HG02981 (cell line): ENCODE results near the gene TNFAIP2.
"Not testable (repeated sequence)": the region's sequence is repeated elsewhere in the genome, so short reads cannot be mapped to it uniquely, and the experiment has no call there.

Experiments used
- ATAC-seq: cut with Tn5 transposase; IDR thresholded peaks from one replicate; pipeline ENCODE4 v1.9.1; 2021; ENCODE audit warnings: mild to moderate bottlenecking, moderate library complexity; ENCODE audit not compliant: unreplicated experiment

TNFAIP2 gene

DNA sequence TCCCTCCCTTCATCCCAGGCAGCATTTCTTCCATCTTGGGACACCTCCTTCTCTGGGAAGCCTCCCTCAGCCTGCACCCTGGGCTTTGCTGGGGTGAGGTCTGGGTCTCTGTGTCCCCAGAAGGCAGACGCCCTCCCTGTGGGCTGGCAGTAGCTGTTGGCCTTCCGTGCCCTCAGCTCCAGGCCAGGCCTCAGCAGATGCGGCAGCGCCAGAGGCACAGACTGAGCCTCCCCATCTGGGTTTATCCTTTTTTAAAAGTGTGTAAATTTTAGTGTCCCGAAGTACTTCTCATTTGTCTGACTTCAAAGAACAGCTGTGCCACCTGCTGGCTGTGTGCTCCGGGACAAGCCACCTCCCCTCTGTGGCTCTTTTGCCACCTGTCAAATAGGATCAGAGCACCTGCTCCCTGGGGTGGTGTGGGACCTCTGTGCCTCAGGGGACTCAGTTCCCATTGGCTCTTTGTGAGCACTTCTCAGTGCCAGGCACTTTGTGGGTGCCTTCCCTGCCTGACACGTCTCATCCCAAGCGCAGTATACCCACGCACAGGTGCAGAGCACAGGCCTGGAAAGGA lies 17.6 kb upstream of the TNFAIP2 start:
- ATAC-seq = no peak

DNA sequence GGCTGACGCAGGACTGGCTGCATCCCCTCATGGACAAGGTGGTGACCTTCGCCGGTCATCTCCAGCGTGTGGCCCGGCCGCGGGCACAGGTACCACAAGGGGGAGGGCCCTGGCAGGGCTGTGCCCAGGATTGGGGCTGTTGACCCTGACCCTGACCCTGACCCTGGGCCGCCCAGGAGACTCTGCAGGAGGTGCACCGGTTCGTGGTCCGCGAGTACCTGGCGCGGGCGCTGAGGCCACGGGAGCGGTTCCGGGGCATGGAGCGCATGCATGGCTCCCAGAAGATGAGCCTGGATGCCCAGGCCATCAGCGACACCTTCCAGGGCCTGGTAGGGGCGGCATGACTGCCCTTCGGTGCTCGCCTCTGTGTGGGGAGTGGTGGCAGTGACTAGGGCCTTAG lies 15.8 kb upstream of the TNFAIP2 start:
- ATAC-seq = no peak

DNA sequence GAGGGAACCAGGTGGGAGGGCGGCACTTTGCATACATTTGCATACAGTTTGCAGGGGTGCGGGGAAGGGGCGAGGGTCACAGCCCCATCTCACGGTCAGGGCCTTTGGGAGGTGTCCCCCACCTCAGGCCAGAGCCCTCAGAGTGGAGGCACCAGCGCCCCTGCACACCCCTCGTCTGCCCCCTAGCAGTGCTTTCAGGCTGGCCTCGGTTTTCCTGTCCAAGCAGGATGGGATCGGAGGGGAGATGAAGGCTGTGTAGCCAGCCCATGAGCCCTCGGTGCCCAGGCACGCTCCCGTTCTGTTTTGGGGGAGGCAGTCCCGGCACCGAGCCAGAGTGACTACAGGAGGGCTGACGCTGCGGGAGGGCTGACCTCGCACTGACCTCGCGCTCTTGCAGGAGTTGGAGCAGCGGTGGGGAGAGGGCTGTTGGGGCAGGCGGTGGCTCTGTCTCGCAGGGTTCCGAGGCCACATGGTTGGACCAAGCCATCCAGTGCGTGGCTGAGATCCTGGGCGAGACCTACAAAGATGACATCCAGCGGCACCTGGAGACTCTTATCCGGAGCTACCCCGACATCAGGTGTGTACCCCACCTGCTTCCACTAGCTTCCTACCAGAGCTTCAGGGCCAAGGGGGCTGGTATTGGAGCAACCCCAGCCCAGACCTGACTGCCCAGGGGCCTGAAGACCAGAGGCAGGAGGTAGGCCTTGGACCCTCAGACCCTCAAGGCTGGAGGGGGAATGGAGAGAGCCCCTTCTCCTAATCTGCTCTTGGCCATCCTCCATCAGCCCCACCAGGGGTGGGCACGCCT lies 15.1 kb upstream of the TNFAIP2 start:
- ATAC-seq = no peak

DNA sequence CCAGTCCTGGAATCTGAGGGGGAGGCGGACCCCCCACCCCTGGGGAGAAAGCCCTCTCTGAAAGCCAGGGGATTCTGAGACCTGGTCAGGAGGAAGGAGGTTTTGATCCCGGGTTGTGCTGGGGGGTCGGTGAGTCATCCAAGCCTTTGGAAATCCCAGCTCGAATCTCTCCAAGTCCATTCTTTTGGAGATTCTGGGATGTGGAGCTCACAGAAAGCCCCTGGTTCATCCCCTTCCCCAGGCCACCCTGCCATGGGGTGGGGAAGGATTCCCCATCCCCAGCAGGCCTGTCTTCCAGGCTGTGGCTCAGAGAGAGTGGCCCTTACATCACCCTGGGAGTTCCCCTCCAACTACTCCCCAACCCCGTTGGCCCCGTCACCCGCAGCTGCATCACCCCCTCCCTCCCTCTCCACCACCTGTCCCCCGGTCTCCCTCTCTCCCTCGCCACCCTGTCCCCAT lies 14.5 kb upstream of the TNFAIP2 start:
- ATAC-seq = peak; percentile 37

DNA sequence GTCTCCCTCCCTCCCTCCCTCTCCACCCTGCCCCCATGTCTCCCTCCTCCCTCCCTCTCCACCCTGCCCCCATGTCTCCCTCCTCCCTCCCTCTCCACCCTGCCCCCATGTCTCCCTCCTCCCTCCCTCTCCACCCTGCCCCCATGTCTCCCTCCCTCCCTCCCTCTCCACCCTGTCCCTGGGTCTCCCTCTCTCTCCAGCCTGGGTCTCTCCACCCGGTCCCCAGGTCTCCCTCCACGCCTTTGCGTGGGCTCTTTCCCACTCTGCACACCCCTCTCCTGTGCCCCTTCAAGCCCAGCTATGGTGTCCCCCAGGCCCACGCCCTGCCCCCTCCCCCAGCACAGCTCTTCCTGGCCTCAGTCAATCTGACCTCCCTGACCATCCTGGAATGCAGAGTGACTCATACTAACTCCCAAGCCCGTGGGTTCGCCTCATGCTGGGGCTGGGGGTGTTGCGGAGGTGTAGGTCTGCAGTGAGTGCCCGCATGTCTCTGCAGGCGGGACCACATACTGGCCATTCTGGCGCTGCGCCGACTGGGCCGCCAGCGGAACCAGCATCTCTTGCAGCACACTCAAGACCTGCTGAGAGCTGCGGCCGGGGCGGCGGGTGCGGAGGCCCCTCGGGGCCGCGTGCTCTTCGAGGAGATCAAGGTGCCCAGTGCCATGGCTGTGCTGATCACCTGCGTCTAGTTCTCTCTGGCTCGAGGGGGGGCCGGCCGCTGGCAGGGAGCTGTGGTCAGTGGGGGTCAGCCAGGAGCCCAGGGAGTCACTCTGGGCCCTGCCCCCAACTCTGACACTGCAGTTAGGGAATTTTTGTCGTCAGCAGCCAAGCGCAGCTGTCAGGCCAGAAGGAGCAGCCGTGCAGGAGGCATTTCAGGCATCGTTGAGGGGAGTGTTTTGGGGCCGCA lies 13.5 kb upstream of the TNFAIP2 start:
- no peak for ATAC-seq

DNA sequence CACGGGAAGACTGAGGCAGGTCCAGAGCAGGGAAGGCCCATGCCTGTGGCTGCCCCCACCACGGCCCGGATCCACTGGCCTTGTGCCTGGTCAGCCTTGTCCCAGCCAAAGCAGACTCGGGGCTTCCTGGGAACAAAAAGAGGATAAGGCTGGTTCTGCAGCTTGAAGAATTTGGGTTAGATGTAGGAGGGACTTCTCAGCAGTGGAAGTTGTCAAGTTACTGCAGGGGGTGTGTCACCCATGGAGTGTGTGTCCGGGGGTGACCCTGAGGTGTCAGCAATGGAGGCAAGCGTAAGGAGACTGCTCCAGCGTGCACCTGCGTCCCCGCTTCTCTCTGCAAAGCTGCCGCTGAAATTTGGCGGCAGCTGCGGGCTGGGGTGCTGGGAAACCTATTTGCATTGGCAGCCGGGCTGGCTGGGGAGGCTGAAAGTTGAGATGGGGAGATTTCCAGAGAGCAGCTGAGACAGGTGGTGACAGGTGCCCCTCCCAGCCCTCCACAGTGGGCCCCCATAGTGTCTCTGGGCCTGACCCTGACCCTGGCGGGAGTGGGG lies 12.5 kb upstream of the TNFAIP2 start:
- no peak for ATAC-seq

DNA sequence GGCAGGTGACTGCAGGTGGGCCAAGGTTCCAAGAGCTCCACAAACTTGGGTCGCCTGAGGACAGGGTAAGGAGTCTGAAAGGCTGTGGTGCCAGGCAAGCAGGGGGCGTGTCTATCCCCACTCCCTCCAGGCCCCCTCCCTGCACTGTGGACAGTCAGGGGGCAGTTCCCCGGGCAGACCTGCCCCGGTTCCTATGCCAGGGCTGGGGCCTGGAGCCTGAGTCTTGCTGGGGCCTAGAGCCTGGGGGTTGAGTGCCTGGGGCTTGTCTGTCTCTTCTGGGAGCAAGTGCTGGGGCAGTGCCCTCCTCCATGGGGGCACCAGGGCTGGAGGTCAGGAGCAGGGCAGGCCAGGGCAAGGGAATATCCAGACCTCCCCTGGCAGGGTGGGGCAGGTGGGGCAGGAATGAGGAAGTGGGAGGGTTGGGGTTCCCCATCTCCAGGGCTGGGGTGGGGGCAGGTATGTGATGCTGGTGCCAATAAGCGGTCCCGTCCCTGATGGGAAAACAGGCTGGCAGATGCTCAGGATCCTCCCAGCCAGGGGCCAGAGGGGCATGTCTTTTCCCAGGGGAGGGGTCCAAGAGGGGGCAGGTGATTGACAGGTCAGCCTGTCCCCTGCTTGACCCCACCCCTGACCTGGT lies 11.9 kb upstream of the TNFAIP2 start:
- no peak for ATAC-seq

DNA sequence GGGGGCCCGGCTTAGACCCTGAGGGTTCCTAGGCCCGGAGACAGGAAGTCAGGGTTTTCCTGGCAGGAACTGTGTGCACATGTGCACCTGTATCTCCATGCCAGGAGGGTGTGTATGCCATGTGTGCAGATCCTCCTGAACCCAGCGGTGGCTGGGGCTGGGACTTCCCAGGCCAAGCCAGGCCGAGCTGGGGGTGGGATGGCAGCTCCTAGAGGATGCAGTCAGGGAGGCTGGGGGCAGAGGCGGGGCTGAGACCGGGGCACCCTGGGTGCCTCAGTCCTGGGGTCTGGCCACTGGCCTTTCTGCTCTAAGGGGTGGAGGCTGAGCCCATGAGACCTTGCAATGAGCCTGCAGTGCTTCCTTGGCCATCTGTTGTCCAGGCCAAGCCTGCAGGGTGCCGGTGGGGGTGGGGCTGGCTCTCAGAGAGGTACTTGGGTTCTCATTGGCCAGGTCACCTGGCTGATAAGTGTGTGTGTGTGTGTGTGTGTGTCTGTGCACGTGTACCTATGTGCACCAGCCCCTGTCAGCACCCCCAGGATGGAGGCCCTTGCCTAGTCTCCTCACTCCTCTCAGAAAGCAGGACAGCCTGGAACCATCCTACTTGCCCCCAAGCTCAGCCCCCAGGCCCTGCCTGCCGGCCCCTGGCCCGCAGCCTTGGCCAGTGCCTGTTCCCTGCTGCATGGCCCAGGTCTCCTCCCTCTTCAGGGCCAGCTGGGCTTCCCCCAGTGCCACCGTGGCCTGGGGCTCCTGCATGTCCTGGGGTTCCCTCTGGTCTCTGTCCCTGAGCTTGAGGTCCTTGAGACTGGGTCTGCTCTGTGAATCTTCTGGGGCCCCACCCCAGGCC lies 10.6 kb upstream of the TNFAIP2 start:
- ATAC-seq = no peak

DNA sequence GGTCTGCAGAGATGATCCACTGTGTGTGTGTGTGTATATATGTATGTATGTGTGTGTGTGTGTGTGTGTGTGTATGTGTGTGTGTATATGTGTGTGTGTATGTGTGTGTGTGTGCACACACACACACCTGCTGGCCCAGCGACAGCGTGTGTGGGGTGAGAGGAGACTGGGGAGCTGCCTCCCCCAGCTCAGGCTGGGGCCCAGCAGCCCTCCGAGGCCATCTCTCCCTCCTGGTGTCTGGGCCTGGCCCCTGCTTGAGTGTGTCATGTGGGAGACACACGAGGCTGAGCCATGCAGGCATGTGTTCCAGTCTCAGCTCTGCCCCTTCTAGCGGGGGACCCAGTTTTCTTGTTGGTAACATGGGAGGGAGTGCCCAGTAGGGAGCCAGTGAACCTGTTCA lies 10.0 kb upstream of the TNFAIP2 start:
- ATAC-seq = no peak

DNA sequence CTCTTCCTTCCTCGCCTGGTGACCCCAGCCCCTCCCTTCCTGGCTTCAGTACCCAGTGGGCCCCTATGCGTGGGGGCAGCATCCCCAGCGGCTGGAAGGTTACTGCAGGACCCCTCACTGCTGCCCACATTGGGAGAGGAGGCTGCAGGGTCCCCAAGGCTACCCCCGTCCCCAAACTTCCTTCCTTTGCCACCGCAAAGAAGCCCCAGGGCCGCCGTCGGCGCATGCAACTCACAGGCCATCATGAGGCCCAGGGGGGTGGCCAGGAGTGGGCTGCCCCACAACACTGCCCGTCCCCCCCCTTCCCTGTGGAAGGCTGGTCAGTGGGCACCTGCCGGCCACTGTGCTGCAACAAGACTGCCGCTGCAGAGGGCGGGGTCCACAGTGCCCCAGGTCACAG lies 9.5 kb upstream of the TNFAIP2 start:
- no peak for ATAC-seq

DNA sequence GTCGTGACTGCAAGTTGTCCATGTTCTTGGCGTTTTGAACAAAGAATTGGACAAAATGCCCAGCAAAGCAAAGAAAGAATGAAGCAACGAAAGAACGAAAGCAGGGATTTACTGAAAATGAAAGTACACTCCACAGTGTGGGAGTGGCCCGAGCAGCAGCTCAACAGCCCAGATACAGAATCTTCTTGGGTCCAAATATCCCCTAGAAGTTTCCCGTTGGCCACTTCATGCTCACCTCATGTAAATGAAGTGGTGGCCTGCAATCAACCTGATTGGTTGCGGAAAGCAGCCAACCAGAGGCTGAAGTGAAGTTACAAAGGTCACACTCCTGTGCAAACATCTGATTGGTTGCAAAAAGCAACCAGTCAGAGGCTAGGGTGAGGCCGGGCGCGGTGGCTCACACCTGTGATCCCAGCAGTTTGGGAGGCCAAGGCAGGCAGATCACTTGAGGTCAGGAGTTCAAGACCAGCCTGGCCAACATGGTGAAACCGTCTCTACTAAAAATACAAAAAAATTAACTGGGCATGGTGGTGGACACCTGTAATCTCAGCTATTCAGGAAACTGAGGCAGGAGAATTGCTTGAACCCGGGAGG lies 8.1 kb upstream of the TNFAIP2 start:
- ATAC-seq = not testable (repeated sequence)

DNA sequence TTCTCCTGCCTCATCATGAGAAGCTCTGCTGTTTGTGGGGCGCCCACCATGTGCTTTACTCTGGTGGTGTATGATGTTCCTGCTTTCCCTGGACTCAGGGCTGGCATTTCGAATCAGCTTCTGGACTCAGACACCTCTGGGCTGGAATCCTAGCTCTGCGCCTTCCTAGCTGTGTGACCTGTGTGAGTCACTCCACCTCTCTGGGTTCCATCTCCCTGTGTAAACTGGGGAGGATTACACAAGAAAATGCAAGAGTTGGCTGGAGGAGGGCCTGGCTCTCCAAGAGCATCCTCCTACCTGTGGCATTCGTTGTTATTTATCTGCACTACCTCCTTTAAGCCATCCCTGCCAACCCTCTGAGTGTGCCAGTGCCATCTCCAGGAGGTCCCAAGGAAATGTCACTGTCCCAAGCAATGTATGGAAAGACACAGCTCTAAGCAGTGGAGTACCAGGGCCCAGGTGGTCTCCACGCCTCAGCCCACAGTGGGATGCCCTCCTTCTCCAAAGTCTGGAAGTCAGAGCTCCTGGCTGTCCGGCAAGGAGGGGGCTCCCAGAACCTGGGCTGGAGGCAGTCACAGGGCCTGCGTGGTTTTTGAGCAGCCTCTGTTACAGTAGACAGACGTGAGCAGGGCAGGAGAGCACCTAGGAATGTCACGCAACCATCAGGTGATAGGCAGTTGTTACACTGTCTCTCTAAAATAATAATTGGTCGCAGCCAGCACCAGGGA lies 7.3 kb upstream of the TNFAIP2 start:
- no peak for ATAC-seq

DNA sequence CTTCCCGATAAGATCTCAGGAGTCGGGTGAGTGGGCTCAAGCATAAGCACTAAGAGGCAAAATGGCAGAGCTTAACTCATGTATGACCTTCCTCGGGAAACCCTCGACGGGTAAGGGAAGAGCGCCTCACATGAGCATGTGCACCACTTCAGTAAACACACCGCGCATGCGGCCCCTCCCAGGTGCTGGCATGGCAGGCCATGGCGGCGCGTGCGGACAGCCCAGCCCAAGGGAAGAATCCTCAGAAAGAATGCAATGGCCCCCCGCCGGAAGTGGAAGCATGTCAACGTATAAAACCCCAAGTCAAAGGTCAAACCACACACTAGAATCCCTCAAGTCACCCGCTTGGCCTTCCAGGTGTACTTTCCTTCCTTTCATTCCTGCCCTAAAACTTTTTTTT lies 6.6 kb upstream of the TNFAIP2 start:
- ATAC-seq = no peak

DNA sequence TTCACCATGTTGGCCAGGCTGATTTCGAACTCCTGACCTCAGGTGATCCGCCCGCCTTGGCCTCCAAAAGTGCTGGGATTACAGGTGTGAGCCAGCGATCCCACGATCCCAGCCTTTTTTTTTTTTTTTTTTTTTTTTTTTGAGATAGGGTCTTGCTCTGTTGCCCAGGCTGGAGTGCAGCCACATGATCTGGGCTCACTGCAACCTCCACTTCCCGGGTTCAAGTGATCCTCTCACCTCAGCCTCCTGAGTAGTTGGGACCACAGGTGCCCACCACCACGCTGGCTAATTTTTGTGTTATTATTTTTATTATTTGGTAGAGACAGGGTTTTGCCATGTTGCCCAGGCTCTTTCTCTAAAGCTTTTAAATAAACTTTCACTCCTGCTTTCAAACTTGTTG lies 5.8 kb upstream of the TNFAIP2 start:
- not testable (repeated sequence) for ATAC-seq

DNA sequence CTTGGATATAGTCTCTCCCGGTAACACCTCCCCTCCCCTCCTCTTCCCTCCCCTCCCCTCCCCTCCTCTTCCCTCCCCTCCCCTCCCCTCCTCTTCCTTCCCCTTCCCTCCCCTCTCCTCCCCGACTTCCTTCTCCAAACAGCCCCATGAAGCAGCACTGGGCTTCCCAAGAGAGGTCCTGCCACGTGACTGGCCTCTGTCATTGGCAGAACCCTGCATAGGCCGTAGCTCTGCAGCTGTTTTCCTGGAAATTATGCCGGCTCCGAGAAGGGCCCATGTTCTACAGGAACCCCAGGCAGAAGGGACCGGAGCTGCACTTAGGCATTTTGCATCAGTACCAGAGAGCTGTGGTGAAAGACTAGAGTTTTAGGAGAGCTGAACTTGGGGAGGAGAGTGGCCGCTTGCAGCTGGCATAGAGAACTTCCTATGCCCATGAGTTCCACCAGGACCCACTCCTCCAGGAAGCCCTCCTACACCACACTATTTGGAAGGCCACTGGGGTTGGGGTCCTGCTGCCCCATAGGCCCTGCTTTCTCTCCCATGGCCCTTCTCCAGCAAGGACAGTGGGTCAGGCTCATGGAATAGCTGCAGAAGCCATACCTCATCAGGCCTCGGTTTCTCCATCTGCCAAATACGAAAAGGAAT lies 5.1 kb upstream of the TNFAIP2 start:
- no peak for ATAC-seq

DNA sequence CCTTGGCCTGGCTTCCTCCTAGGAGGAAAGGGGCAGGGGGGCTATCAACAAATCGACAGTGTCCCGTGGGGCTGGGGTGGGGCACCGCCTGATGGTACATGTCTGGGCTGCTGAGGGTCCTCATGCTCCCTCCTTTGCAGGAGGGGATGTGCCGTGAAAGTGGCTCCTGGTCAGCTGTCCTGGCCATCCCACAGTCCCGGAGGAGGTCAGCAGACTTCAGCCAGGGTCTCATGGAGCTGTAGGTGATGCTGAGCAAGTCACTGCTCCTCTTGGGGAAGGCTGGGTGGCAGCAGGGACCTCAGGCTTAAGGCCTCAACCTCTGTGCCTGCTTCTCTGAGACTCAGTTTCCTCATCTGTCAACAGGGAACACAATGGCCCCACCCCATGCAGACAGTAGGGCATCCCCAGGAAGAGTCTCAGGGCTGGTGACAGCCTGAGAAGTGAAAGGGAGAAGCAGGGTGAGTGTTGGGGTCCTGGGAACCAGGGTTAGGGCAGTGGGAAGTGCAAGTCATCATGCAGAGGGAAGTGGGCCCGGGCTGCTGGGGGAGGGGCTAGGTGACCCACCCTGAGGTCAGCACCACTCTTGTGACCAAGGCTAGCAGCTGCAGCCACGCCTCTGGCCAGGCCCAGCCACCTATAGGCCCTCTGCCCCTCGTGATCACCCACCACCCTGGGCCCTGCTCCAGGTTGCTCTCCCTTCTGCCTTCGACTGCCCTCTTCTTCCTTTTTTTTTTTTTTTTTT lies 4.4 kb upstream of the TNFAIP2 start:
- ATAC-seq = no peak

DNA sequence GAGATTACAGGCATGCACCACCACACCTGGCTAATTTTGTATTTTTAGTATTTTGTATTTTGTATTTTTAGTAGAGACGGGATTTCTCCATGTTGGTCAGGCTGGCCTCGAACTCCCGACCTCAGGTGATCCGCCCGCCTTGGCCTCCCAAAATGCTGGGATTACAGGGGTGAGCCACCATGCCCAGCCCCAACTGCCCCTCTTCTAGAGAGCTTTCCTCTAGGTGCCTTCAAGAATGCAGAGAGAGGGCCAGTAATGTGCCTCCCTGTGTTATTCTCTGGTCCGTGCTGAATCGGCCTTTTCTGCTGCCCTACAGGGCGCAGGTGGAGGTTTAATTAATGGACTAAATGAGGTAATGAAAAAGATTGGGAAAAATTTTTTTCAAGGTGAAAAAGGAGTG lies 3.7 kb upstream of the TNFAIP2 start:
- ATAC-seq = not testable (repeated sequence)
